Neural cell (in vitro differentiated cells): ENCODE results near the gene OPRL1. TPM values are rescaled to one million over a fixed set of nuclear protein-coding genes. Genes with fewer than 3 reads are reported as not detected.
A peak's percentile ranks its signal among the peaks of the same experiment; 100 is the strongest.

Experiments used
- H2AFZ ChIP-seq: fragments of 200-600, 300-800 bp; sonication (generic), shearing (Covaris generic); 2 replicates; pipeline ENCODE4 v1.6.0; 2014; ENCODE audit warnings: low read depth, mild to moderate bottlenecking, antibody characterized with exemption, low read length, moderate library complexity
- H3F3A ChIP-seq: fragments of 200-600 bp; shearing (Covaris generic); 2 replicates; pipeline ENCODE4 v1.6.1; 2016; ENCODE audit warnings: mild to moderate bottlenecking, moderate library complexity, mixed read lengths, antibody characterized with exemption, low read length; ENCODE audit not compliant: insufficient read depth, poor library complexity, severe bottlenecking
- H3K27ac ChIP-seq: fragments of 200-600, 300-800 bp; sonication (generic), shearing (Covaris generic); 2 replicates; pipeline ENCODE4 v1.5.1; 2014; ENCODE audit warnings: mild to moderate bottlenecking, low read length, moderate library complexity
- H3K27me3 ChIP-seq: fragments of 300-800, 200-600 bp; sonication (generic), shearing (Covaris generic); 2 replicates; pipeline ENCODE4 v1.6.0; 2014; ENCODE audit warnings: mild to moderate bottlenecking, low read depth, low read length, moderate library complexity; ENCODE audit not compliant: insufficient read depth
- H3K36me3 ChIP-seq: fragments of 300-800, 200-600 bp; sonication (generic), shearing (Covaris generic); 2 replicates; pipeline ENCODE4 v1.5.1; 2014; ENCODE audit warnings: mild to moderate bottlenecking, antibody characterized with exemption, low read length, moderate library complexity; ENCODE audit not compliant: insufficient read depth
- H3K4me2 ChIP-seq: fragments of 300-800, 200-600 bp; sonication (generic), shearing (Covaris generic); 2 replicates; pipeline ENCODE4 v1.6.0; 2014; ENCODE audit warnings: mild to moderate bottlenecking, low read length
- H3K4me3 ChIP-seq: fragments of 300-800, 200-600 bp; sonication (generic), shearing (Covaris generic); 2 replicates; pipeline ENCODE4 v1.5.1; 2014; ENCODE audit warnings: mild to moderate bottlenecking, low read length, moderate library complexity
- H3K79me2 ChIP-seq: fragments of 200-600 bp; shearing (Covaris generic); replicated peaks from 2 replicates; pipeline ENCODE4 v1.6.0; 2014; ENCODE audit warnings: mild to moderate bottlenecking, low read length, moderate library complexity; ENCODE audit not compliant: insufficient read depth
- H3K9ac ChIP-seq: fragments of 300-800, 200-600 bp; sonication (generic), shearing (Covaris generic); 2 replicates; pipeline ENCODE4 v1.6.1; 2016; ENCODE audit warnings: mild to moderate bottlenecking, low read length, mixed read lengths
- H3K9me2 ChIP-seq: fragments of 200-600 bp; shearing (Covaris generic); 2 replicates; pipeline ENCODE4 v1.6.1; 2016; ENCODE audit warnings: mild to moderate bottlenecking, low read length, mixed read lengths; ENCODE audit not compliant: insufficient read depth
- H3K9me3 ChIP-seq: fragments of 200-600, 300-800 bp; sonication (generic), shearing (Covaris generic); 2 replicates; pipeline ENCODE4 v1.6.1; 2016; ENCODE audit warnings: mild to moderate bottlenecking, mixed run types, low read length, moderate library complexity, mixed read lengths
- H4K20me1 ChIP-seq: fragments of 200-600 bp; shearing (Covaris generic); 2 replicates; pipeline ENCODE4 v1.6.1; 2016; ENCODE audit warnings: mild to moderate bottlenecking, mixed run types; ENCODE audit not compliant: insufficient read depth
- EP300 ChIP-seq: fragments of 450-650 bp; conservative IDR thresholded peaks from 2 replicates; pipeline ENCODE4 v1.6.1; 2014; ENCODE audit warnings: antibody characterized with exemption, mild to moderate bottlenecking, moderate library complexity; ENCODE audit not compliant: poor library complexity, severe bottlenecking
- EZH2 ChIP-seq: fragments of 200-600, 300-800 bp; shearing (Covaris generic), sonication (generic); IDR thresholded peaks from 2 replicates; pipeline ENCODE4 v1.6.1; 2014; ENCODE audit warnings: antibody characterized with exemption, low read length, borderline replicate concordance, mild to moderate bottlenecking; ENCODE audit not compliant: insufficient read depth, poor library complexity, severe bottlenecking
- MXI1 ChIP-seq: fragments of 450-650 bp; conservative IDR thresholded peaks from 2 replicates; pipeline ENCODE4 v1.6.1; 2014; ENCODE audit warnings: antibody characterized with exemption, mild to moderate bottlenecking; ENCODE audit not compliant: poor library complexity, severe bottlenecking
- POLR2AphosphoS5 ChIP-seq: IDR thresholded peaks from 2 replicates; pipeline ENCODE4 v1.6.1; 2012
- RAD21 ChIP-seq: fragments of 450-650 bp; conservative IDR thresholded peaks from 2 replicates; pipeline ENCODE4 v1.6.1; 2014; ENCODE audit warnings: antibody characterized with exemption, mild to moderate bottlenecking, moderate library complexity
- REST ChIP-seq: IDR thresholded peaks from 2 replicates; pipeline ENCODE4 v1.6.1; 2012; ENCODE audit warnings: borderline replicate concordance
- SMC3 ChIP-seq: fragments of 450-650 bp; conservative IDR thresholded peaks from 2 replicates; pipeline ENCODE4 v1.6.1; 2014; ENCODE audit warnings: antibody characterized with exemption, mild to moderate bottlenecking, moderate library complexity; ENCODE audit not compliant: poor library complexity
- TAF1 ChIP-seq: IDR thresholded peaks from 2 replicates; pipeline ENCODE4 v1.6.1; 2012; ENCODE audit warnings: low read depth
- polyA plus RNA-seq: library from polyadenylated mRNA; depleted of rRNA; stranded (reverse); fragments of >200 nt; gene quantifications from 2 replicates; pipeline ENCODE4 v1.2.3, GENCODE V29; 2014
- TF ChIP-seq, protein P1 (sequence below): fragments of 450-650 bp; IDR thresholded peaks from 2 replicates; pipeline ENCODE4 v1.5.1; 2014; ENCODE audit warnings: antibody characterized with exemption, mild to moderate bottlenecking, moderate library complexity; ENCODE audit not compliant: poor library complexity, severe bottlenecking

Gene OPRL1
- polyA plus RNA-seq, 1 donor from 2014 or later, result 18.3 TPM

DNA sequence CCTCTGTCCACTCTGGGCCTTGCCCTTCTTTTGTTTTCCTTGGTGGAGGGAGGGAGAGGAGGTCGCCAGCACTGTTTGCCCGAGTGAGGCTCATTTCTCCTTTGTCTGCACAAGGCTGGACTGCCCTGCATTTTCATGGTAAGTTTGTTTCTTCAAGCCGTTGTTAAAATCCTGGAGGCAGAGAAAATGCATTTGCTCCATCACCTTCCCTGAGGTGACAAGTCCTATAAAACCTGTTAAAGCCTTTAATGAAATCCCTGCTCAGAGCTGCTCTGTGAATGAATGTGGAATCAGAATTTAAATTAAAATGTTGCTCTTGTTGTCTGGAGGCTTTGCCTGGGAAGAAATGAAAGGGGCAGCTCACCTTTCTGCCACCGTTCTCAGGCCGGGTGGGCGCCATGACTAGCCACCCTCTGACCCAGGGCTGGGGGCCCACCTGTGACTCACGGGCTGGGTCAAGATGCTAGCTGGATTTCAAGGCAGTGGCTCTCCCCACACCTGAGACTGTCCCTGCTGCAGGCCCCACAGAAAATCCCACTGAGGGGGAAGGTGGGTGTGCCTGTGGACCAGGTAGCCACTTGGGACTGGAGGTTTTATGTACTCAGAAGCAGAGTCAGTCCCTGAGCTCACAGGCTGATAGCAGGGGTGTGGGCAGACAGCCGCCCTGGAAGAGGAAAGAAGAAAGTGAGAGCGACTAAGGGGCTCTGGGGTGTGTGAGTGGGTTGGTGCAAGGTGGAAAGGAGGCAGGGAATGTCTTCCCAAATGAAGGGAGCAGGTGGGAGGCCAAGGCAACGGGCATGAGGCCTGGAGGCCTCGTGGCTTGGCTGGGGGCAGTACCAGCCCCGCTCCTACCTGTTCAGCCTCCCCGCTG, 60.4 kb downstream of the OPRL1 start:
- H4K20me1 ChIP-seq, result no peaks in the 10 kb centered on the region
- no peaks in the 10 kb centered on the region for H3K36me3 ChIP-seq
- H2AFZ ChIP-seq, result peak overlapping the region; percentile 33

GRCh38 chr20:64140956-64141355, 61.1 kb downstream of the OPRL1 start:
- no peaks in the 10 kb centered on the region for H4K20me1 ChIP-seq
- H3K4me2 ChIP-seq, result no peak overlapping the region
- no peak overlapping the region for H2AFZ ChIP-seq
- no peaks in the 10 kb centered on the region for H3K9me2 ChIP-seq
- no peak overlapping the region for H3K4me3 ChIP-seq
- H3K36me3 ChIP-seq, result no peaks in the 10 kb centered on the region
- TF ChIP-seq POLR2AphosphoS5, result no peak
- no peak for TF ChIP-seq RAD21
- H3F3A ChIP-seq, result no peaks in the 10 kb centered on the region
- no peaks in the 10 kb centered on the region for H3K79me2 ChIP-seq
- H3K9me3 ChIP-seq, result no peaks in the 10 kb centered on the region
- no peak overlapping the region for H3K27ac ChIP-seq
- H3K27me3 ChIP-seq, result no peaks in the 10 kb centered on the region
- H3K9ac ChIP-seq, result no peak overlapping the region

More for the DNA sequence above, 60.4 kb downstream of the OPRL1 start:
- no peaks in the 10 kb centered on the region for H3K9me3 ChIP-seq
- peak overlapping the region; percentile 2 for H3K27ac ChIP-seq
- H3K4me2 ChIP-seq, result no peak overlapping the region
- no peak overlapping the region for H3K4me3 ChIP-seq
- no peaks in the 10 kb centered on the region for H3K79me2 ChIP-seq
- no peaks in the 10 kb centered on the region for H3F3A ChIP-seq
- no peaks in the 10 kb centered on the region for H3K27me3 ChIP-seq
- no peaks in the 10 kb centered on the region for H3K9me2 ChIP-seq
- H3K9ac ChIP-seq, result peak overlapping the region; percentile 48
- TF ChIP-seq, protein P1, sequence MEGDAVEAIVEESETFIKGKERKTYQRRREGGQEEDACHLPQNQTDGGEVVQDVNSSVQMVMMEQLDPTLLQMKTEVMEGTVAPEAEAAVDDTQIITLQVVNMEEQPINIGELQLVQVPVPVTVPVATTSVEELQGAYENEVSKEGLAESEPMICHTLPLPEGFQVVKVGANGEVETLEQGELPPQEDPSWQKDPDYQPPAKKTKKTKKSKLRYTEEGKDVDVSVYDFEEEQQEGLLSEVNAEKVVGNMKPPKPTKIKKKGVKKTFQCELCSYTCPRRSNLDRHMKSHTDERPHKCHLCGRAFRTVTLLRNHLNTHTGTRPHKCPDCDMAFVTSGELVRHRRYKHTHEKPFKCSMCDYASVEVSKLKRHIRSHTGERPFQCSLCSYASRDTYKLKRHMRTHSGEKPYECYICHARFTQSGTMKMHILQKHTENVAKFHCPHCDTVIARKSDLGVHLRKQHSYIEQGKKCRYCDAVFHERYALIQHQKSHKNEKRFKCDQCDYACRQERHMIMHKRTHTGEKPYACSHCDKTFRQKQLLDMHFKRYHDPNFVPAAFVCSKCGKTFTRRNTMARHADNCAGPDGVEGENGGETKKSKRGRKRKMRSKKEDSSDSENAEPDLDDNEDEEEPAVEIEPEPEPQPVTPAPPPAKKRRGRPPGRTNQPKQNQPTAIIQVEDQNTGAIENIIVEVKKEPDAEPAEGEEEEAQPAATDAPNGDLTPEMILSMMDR, result no peak
- TF ChIP-seq TAF1 (no peak), RAD21 (no peak), EZH2 (no peak), MXI1 (no peak), POLR2AphosphoS5 (no peak), SMC3 (no peak)

DNA sequence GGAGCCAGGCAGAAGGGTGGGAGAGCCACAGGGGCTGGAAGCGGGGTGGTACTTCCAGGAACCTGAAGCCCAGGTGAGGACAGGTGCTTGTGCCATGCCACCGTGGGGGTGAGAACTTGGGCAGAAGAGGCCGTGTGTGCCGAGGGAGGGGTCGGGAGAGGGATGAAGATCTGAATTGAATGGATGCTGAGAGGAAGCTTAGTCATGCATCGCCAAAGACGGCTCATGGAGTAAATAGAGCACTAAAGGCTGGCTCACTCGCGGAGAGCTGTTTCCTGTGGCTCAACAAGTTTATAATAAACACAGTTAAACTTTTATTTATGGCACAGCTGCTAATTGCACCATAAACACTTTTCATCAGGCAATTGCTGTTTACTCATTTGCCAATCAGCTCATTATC, 62.7 kb downstream of the OPRL1 start:
- Histone ChIP-seq H3K9me2 (no peaks in the 10 kb centered on the region), H3K36me3 (no peaks in the 10 kb centered on the region), H2AFZ (no peak overlapping the region), H3K4me2 (no peak overlapping the region), H3K79me2 (no peaks in the 10 kb centered on the region), H3K9me3 (no peaks in the 10 kb centered on the region), H3K27me3 (no peaks in the 10 kb centered on the region), H3K9ac (no peak overlapping the region), H3K27ac (no peak overlapping the region), H4K20me1 (no peaks in the 10 kb centered on the region), H3K4me3 (no peak overlapping the region), H3F3A (no peaks in the 10 kb centered on the region)
- TF ChIP-seq SMC3 (no peak), TAF1 (no peak), EP300 (no peak), EZH2 (no peak), MXI1 (no peak), RAD21 (no peak), POLR2AphosphoS5 (no peak), REST (no peak)
- TF ChIP-seq, protein P1, result no peak
